ENCODE measurements around the gene ANKRD42.

Gene ANKRD42

DNA sequence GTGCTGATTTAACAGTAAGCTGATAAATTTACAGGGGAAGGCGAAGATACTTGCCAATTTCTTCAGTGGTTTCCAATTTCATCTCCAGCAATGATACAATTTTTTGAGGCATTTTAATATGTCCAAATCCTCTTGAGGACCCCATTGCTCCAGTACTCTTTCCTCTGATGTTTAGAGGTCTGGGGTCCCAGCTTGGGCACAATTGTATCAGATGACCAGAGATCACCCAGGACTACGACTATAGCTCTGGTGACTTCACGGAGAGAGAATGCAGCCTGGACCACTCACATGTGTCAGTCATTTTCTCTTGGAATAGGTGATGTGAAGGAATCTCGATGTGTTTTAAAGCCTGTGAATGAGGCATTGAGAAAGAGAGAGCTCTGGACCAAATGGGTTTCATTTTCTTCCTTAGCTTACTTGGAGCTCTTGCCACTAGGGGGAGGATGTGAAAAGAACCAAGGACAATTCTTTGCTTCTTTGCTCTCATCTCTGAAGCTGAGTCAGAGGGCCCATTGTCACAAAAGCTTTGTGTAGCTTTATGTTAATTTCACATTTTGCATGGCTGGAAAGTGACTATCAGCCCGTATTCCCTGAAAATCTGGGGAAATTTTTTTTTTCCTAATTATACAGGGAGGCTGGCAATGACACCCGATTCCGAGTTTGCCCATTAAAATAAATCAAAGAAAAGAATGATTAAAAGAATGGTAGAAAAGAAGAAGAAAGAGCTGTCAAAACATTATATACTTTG is 99.4 kb downstream of the ANKRD42 start:
- DNase-seq: peak; percentile 72

DNA sequence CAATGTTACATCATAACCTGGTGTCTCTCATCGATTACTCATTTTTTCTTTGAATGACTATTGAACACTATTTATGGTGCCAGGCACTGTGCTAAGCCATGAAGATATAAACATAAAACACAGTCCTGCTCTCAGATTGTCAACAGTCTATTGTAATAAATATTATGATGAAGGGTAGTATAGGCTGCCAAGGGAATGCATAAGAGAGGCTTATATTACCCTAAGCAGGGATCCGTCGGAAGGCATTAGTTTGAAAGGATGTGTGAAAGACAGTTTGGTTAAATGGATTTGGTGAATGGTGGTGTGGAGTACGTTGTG is 99.9 kb downstream of the ANKRD42 start:
- no peak for DNase-seq

DNA sequence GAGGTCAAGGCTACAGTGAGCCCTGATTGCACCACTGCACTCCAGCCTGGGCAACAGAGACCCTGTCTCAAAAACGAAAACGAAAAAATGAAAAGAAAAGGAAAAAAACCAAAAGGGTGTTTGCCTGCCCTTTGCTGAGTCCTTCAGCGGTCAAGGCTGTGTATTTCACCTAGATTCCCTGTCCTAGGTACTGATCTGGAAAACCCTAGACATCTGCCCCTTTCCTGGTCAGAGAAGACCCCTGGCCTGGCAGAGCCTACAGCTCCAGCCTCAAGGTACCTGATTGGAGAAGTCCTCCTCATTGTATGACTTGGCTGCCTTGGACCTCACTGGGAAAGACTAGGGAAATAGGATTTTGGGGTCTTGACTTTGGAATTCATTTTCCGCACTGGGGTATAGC is 100.7 kb downstream of the ANKRD42 start:
- DNase-seq: no peak

Data from fibroblast of skin of scalp (primary cell).